GM18508 (cell line): ENCODE measurements around the gene PYHIN1.
A peak's percentile ranks its signal among the peaks of the same experiment; 100 is the strongest.
"Not testable (repeated sequence)": the region's sequence is repeated elsewhere in the genome, so short reads cannot be mapped to it uniquely, and the experiment has no call there.

Experiments used
- ATAC-seq: cut with Tn5 transposase; IDR thresholded peaks from one replicate; pipeline ENCODE4 v1.9.1; 2021; ENCODE audit warnings: moderate number of reproducible peaks; ENCODE audit not compliant: insufficient read depth, unreplicated experiment

Gene PYHIN1

DNA sequence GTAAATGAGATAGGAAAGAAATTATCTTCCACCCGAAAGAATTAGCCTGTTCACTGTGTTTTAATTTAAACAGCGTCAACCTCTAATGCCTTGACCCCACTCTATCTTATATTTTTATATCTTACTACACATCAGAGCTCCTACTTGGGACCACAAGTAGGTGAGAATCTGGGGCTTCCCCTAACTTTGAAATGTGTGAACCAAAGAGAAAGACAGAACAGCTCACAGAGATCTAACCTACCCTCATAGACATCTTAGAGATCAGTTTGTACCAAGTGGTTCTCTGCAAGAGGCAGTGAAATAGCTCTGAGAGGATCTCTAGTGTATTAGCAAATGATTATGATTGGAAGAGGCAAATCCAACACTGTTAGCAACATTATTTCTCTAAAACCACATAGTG, 47.4 kb downstream of the PYHIN1 start:
- ATAC-seq: no peak

- no peak for ATAC-seq
Measured at GRCh38 chr1:158979229-158979628, 47.9 kb downstream of the PYHIN1 start.

- ATAC-seq: no peak
Measured at GRCh38 chr1:158983235-158983634, 51.9 kb downstream of the PYHIN1 start.

GRCh38 chr1:158984386-158984785, 53.0 kb downstream of the PYHIN1 start:
- no peak for ATAC-seq

DNA sequence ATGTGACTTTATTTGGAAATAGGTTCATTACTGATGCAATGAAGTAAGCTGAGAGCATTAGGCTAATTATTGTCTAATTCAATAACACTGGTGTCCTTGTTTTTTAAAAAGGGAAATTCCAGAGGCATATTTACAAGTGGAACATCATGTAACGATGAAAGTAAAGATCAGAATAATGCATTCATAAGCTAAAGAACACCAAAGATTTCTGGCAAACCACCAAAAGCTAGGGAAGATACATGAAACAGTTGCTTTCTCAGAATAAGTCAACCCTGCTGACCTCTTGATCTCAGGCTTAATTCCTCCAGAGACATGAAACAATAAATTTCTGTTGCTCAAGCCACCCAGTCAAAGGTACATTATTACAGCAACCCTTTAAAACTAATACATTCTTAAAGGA, 58.1 kb downstream of the PYHIN1 start:
- no peak for ATAC-seq

DNA sequence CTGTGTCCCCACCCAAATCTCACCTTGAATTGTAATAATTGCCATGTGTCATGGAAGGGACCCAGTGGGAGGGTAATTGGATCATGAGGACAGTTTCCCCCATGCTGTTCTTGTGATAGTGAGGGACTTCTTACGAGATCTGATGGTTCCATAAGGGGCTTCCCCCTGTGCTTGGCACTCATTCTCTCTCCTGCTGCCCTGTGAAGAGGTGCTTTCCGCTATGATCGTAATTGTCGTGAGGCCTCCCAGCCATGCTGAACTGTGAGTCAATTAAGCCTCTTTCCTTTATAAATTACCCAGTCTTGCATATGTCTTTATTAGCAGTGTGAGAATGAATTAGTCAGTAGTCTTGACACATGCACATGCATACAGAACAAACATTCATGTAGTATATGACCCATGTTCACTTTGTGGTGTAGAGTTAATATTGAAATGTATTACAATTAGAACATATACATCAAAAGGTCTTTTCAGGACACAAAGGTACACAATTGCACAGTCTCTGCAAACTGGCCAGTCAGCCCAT, 61.5 kb downstream of the PYHIN1 start:
- no peak for ATAC-seq

DNA sequence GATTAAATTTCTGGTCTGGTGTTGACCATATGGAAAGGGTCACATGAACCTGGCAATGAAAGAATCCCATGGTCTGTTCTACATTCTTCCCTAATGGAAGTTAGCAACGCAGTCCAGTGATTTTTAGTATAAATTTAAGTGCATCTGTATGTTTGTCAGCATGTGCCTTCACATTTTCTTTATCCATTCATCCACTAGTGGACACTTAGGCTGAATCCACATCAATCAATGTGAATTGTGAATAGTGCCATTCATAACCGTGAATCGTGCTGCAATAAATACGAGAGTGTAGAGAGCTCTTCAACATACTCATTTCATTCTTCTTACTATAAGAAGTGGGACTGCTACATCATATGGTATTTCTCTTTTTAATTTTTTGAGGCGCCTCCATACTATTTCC, 65.6 kb downstream of the PYHIN1 start:
- no peak for ATAC-seq

- no peak for ATAC-seq
Measured at GRCh38 chr1:158998037-158998780, 66.9 kb downstream of the PYHIN1 start.

GRCh38 chr1:158998781-158999161, 67.4 kb downstream of the PYHIN1 start:
- ATAC-seq: no peak

DNA sequence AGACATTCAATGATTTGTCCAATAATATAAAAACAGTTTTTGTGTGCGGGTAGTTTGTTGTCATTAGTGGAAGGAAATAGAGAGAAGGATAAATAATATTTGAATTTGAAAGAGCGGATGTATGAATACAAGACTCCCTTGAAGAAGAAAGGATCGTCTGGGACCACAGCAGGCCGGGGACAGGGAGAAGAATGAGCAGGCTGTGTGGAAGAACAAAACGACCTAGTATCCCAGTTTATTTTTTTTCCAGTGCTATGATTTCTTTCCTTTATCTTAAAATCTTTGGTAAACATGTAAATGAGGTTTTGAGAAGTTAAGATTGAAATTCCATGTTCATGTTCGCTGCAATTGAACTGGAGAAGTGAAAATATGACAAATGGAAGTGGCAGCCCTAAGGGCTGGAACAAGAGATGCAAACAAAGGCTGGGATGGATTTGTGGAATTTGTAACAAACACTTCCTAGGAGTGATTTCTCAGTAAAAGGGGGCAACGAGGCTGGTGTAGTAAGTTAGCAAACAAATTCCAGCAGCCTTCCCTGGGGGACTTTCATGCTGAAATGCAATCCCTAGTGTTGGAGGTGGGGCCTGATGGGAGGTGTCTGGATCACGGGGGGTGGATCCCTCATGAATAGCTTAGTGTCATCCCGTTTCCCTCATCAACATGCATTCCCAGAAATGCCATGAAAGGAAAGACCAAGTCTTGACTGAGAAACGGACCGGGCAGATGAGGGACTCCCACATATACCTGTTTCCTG, 68.1 kb downstream of the PYHIN1 start:
- no peak for ATAC-seq

DNA sequence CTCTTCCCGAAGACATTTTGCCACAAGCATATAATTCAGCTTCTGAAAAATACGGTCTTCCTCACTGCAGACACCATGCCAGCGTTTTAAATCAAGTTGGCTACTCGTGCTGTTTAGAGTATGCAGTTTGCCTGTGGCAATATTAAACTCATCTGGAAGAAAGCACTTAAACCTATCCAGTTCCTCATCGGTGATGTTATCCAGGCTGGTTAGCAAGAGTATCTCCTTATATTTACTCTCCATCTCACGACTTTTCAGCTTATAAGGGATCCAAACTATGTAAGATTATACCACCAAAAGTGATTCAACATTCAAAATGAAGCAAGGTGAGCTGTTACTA, 68.7 kb downstream of the PYHIN1 start:
- ATAC-seq: no peak

- ATAC-seq: no peak
Measured at GRCh38 chr1:159000625-159001024, 69.3 kb downstream of the PYHIN1 start.

GRCh38 chr1:159005161-159005560, 73.8 kb downstream of the PYHIN1 start:
- no peak for ATAC-seq

DNA sequence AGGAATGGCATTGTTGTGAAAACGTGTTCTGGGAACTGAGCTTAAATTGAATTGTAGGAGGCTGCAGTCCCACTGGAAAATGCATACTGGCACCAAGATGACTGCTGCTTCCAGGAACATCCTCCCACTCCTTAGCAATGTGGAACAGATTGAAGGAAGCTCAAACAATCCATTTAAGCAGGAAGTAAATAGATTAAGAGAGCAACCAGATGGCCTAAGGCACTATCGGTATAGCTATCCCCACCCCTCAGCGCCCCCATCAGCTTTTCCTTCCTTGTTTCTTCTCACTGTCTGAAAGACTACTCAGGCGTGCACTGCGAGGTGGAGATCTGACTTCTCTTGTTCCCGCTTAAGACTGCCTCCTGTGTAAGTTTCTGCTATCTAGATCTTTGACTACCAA, 74.3 kb downstream of the PYHIN1 start:
- no peak for ATAC-seq

DNA sequence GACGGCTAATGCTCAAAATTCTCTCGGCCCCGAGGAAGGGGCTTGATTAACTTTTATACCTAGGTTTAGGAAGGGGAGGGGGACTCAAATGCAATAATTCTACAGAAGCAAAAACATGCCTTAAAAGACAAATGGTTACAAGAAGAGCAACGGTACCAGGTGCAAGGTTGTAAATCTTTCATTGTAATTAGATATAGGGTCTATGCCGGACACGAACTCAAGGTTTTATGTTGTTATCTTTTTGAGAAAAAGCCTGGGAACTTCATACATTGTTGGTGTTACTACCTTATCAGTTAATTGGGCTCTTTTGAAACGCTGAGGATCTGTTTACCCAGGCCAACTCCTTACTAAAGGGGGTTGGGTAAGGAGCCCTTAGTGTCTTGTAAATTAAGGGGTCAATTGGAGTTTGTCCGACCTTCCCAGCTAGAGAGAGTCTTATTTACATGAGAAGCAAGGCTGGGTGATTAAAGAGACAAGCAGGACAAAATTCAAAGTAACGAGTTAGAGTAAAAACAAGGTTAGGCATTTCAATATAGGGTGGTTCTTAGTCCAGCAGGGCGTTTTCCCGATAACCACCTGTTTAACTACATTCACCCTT, 75.0 kb downstream of the PYHIN1 start:
- not testable (repeated sequence) for ATAC-seq

GRCh38 chr1:159007726-159008125, 76.4 kb downstream of the PYHIN1 start:
- no peak for ATAC-seq

DNA sequence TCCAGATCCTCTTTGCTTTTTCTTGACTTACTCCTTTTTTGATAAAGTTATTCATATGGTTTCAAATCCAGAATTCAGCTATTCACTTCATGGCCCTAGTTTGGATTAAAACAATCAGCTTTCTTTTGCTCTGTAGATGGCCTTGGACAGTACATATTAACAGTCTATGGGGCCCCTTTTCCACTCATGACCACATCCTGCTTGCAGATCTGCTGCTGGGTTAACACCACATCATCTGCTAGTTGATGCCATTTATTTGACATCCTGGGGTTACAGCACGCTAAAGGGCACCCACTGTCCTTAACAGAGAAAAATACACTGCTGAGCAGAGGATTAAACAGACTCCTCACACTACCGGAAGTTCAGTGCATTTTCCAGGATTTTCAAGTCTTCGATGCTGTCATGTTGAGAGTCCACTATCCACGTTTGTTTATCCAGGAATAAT, 77.4 kb downstream of the PYHIN1 start:
- peak; percentile 77 for ATAC-seq

DNA sequence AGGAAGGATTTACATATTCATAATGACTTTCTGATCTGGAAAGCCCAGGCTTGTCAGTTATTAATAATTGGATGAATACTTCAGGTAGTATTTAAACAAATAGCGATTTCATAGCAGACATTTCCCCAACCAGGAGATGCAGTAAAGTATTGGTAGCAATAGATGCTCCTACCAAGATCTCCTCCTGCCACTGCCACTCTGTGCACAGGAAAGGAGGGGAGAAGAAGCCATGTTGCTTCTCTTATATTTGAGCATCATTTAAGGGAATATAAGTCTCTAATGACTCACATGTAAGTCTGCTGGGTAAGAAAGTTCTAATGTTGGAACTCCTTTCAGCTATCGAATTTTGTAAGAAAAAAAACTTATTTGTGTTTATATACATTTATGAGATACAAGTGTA, 77.9 kb downstream of the PYHIN1 start:
- ATAC-seq: no peak

DNA sequence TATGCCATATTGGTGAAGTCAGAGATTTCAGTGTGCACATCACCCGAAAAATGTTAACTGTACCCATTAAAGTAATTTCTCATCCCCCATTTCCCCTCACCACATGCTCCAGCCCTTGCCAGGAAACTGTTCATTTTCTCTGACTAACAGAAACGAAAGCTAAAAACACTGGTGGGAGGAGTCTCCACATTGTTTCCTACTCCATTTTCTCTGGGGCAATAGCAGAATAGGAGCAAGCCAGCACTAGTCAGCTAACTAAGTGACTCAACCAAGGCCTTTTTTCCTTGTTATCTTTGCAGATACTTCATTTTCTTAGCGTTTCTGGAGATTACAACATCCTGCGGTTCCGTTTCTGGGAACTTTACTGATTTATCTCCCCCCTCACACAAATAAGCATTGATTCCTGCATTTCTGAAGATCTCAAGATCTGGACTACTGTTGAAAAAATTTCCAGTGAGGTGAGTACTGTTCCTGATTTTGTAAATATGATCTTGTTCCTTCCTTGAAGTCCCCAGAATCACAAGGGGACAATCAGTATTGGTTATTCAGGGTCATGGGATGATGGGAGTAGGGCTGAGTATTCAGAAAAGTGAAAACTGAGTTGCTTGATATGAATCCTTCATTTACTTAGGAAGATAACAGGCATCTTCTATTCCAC, 78.5 kb downstream of the PYHIN1 start, which contains the start of gene IFI16:
Gene IFI16, plus strand, starts transcription at position 204 of the 658 bp plus-strand sequence. CDS start 4,774 bp downstream, outside the sequence.
- ATAC-seq: peak; percentile 39

- ATAC-seq: no peak
Measured at GRCh38 chr1:159010391-159010790, 79.0 kb downstream of the PYHIN1 start.

DNA sequence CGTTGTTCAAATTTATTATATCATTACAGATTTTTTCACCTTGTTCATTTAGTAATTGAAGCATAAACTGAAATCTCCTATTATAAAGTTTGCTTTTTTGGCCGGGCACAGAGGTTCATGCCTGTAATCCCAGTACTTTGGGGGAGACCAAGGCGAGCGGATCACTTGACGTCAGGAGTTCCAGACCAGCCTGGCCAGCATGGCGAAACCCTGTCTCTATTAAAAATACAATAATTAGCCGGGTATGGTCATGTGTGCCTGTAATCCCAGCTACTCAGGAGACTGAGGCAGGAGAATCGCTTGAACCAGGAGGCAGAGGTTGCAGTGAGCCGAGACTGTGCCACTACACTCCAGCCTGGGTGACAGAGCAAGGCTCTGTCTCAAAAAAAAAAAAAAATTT, 79.6 kb downstream of the PYHIN1 start:
- not testable (repeated sequence) for ATAC-seq
